HL-60/S4 treated with phorbol 12-myristate 13-acetate at 8.2 ng/mL for 4 days and 3 days (cell line): ENCODE data around the gene LPAR2.
"Not testable (repeated sequence)": the region's sequence is repeated elsewhere in the genome, so short reads cannot be mapped to it uniquely, and the experiment has no call there.

ENCODE experiments used
- in situ Hi-C: fragments of 300-500 bp; cut with MboI; formaldehyde crosslinking; loops from 2 replicates; pipeline ENCODE4 v1.15.0; 2022; ENCODE audit warnings: low sequenced_read_pairs

LPAR2 gene

DNA sequence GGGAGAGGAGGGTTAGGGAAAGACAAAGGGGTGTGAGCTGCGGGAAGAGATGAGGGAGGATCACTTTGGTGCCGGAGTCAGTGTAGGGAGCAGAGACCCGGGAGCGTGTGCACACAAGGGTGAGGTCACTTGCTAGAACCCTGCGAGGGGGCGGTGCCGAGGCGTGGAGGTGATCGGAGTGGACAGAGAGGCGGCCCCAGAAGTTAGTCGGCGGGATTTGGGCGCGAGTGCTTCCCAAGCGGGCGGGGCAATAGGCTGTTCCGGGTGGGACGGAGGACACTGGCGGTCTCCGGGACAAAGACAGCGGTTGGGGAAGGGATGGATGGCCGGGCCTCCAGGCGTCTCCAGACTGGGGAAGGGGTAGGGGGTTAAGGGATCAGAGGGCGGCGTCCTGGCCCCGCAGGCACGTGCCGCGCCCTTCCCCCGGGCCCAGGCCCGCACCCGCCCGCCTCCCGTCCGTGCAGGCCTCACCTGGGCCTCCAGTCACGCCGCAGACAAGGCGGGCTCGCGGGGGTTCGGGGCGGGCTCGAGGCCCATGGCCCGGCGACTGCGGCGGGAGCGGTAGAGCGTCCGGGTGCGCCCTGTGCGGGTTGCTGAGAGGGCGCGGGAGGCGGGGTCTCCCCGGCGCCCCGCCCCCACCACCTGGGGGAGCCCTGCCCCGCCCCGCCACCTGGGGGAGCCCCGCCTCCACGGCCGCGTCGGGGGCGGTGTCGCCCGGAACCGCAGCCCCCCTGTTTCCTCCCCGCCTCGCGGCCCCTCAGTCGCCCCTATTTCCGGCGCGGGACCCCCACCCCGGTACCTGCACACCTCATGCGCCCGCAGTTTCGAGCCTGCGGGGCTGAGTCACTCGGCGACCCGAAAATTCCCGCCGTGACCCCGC, at the start of gene LPAR2:
TSS of gene LPAR2 (minus strand) at position 600 of the 880 bp plus-strand sequence. CDS start 945 bp downstream, outside the sequence.
- in situ Hi-C loops, result no loop called here

DNA sequence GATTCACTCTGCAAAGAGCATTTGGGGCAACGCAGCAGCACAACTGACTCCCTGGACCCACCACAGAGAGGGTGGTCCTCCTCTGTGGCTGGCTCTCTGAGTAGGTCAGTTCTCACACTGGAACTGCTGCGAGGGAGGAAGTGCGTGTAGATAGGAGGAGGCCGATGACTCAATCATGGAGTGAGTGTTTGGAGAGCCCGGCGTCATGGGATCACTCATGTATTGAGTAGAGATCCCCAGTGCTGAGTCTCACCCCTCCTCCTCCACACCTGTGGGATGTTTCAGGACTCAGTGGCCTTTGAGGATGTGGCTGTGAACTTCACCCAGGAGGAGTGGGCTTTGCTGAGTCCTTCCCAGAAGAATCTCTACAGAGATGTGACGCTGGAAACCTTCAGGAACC, 49.6 kb upstream of the LPAR2 start:
- in situ Hi-C loops, result no loop called here

DNA sequence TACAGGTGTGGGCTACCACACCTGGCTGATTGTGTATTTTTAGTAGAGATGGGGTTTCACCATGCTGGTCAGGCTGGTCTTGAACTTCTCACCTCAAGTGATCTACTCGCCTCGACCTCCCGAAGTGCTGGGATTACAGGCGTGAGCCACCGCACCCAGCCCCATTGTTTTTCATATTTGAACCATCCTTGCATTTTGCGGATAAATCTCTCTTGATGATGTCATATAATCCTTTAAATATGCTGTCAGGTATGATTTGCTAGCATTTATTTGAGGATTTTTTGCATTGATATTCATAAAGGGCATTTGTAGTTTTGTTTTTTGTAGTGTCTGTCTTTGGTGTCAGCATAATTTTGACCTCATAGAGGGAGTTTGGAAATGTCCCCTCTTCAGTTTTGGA, 46.3 kb upstream of the LPAR2 start:
- in situ Hi-C loops, result no loop called here

DNA sequence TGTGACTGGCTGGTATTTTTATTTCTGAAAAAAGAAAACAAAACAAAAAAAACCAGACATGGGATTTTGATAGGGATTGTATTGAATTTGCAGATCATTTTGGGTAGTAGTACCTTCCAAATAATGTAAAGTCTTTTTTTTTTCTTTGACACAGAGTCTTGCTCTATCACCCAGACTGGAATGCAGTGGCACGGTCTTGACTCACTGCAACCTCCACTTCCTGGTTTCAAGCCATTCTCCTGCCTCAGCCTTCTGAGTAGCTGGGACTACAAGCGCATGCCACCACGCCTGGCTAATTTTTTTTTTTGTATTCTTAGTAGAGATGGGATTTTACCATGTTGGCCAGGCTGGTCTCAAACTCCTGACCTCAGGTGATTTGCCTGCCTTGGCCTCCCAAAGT, 44.8 kb upstream of the LPAR2 start:
- in situ Hi-C loops, result no loop called here

DNA sequence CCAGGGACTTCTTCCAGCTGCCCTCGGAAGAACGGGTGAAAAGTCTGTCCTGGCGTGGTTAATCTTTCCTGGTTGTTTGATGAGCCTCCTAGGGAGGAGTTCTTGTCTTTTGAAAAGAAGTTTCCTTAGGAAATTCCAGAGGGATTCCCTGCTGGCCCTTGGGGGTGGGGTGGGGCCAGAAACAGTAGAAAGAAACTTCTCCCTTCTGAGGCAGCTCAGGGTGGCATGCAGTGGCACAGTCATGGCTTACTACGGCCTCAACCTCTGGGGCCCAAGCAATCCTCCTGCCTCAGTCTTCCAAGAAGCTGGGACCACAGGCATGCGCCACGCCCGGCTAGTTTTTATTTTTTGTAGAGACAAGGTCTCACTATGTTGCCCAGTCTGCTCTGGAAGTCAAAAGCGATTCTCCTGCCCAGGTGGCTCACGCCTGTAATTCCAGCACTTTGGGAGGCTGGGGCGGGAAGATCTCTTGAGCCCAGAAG, 42.1 kb upstream of the LPAR2 start:
- in situ Hi-C loops, result no loop called here

DNA sequence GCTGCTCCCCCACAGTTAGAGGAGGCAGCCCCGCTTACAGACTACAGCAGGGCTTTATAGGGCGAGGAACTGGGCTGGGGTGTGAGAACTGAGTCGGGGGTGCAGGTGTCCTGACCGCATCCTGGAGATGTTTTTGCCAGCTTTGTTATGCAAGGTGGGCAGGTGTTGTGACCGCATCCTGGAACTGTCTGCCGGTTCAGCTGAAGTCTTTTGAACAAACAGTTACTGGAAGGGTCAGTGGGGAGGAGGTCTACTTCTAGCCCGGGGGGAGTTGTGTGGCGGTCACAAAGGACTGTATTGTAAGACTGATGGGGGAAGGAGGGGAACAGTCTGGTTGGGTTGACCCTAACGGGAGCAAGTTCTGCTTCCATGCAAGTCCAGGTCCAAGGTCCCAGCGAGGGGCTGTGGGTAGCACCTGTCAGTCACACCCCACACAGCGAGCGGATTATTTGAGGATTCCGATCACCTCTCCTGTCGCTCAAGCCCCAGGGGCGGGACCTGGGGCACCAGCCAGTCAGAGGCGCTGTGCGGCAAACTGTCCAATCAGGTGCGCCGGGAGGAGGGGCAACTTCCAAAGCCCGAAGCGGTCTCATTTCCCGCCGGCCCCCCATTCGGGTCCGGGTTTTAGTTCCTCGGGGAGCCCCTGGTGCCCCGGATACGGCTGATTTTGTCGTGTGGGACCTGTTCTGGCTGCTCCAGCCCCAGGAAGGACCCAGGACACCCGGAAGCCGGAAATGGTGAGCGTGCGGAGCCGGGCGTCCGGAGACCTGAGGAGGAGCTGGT, 40.4 kb upstream of the LPAR2 start, which contains the start of gene ZNF101:
TSS of gene ZNF101 (plus strand) at position 610 of the 783 bp plus-strand sequence. CDS start at position 735, 125 bp downstream.
- in situ Hi-C loops, result no loop called here

DNA sequence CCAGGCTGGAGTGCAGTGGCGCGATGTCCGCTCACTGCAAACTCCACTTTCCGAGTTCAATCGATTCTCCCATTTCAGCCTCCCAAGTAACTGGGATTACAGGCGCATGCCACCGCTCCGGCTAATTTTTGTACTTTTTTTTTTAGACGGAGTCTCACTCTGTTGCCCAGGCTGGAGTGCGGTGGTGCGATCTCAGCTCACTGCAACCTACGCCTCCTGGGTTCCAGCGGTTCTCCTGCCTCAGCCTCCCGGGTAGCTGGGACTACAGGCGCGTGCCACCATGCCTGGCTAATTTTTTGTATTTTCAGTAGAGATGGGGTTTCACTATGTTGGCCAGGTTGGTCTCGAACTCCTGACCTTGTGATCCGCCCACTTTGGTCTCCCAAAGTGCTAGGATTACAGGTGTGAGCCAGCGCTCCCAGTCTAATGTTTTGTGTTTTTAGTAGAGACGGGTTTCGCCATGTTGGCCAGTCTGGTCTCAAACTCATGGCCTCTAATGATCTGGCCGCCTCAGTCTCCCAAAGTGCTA, 37.5 kb upstream of the LPAR2 start:
- in situ Hi-C loops, result not testable (repeated sequence)

DNA sequence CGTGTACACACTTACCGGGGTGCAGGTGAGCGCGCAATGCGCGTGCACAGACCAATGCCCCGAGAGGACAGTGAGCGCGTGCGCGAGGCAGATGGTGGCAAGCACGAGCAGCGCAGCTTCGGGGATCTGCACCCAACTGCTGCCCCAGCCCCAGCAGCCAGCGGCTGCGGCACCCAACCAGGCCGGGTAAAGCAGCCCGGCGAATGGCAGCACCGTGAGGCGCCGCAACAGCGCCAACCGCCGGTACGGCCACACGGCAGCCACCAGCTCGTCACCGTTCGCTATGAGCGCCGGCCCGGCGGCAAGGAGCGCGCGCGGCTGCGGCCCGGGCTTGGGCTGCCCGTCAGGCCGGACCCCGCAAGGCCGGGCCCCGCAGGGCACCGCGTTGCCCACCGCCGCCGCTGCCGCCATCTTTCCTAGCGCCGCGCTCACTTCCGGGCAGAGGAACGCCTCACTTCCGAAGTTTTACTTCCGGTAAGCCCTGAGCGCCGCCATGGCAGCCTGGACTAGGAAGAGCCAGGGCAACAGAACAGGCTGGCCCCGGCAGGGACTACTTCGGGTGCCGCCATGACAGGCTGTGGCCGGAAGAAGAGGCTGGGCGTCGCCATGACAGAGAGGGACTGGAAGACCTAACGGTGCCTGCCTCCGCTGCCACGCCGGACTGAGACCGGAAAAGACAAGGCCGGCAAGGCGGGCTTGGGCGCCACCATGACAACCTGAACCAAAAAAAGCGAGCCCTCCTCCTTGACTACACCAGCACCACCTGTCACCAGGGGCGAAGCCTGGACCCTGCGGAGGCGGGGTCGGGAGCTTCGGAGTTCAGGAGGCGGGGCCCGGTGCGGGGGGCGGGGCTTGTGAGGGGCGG, 35.5 kb upstream of the LPAR2 start, which contains the start of gene ATP13A1:
TSS of gene ATP13A1 (minus strand) at position 421 of the 865 bp plus-strand sequence. CDS start at position 411, 10 bp downstream.
- in situ Hi-C loops, result no loop called here

DNA sequence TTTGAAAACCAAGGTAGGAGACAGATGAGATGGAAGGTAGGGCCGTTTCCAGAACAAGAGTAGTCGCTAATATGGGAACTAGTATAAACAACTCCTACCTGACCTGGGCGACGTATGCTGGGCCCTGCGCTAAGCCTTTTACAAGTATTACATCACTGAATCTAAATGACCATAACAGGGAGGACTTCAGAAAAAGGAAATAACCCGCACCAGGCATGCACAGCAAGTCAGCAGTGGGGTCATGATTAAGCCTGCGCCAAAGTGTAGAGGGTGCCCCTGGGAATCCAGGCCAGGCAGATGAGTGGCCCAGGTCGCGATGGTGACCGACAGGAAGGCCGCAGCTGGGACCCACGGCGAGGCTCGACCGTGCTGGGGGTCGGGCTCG, 34.8 kb upstream of the LPAR2 start:
- in situ Hi-C loops, result no loop called here

DNA sequence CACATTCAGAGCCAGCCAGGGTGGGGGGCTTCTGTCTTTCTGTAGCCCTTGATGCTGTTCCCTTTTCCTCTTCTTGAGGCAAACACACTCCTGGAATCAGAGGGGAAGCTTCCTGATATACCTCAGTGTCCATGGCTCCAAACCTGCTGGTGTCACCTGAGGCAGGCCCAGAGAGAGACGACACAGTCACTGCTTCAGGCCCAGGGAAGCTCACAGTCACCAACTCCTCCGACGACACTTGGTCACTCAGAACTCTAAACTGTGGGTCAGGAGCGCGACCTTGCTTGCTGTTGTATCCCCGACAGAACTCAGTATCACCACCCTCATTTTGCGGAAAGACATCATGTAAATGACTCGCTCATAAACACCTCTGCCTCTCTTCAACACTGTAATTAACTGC, 34.3 kb upstream of the LPAR2 start:
- in situ Hi-C loops, result no loop called here

DNA sequence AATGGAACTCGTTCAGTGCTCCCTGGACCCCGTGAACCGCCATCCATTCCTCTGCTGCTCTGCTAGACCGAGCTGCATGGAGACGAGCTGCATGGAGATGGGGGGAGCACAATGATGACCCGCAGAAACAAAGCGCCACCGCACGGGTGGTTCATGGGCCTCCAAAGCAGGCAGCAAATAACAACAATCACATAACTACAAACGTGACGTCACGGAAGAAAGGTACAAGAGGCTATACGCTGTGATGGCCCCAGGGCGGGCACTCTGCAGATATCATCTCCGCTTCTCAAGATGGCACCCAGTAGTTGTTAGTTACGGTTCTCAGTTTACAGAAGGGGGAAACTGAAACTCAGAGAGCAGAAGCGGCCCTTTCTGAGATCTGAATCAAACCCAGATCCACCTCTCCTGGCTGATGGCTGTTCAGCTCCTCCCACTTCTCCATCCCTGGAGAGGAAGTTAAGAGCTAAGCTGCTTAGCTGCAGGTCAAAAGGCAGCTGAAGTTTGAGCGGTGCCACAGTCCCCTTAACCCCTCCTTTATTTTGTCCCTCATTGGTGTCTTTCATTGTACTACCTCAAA, 33.7 kb upstream of the LPAR2 start:
- in situ Hi-C loops, result no loop called here

DNA sequence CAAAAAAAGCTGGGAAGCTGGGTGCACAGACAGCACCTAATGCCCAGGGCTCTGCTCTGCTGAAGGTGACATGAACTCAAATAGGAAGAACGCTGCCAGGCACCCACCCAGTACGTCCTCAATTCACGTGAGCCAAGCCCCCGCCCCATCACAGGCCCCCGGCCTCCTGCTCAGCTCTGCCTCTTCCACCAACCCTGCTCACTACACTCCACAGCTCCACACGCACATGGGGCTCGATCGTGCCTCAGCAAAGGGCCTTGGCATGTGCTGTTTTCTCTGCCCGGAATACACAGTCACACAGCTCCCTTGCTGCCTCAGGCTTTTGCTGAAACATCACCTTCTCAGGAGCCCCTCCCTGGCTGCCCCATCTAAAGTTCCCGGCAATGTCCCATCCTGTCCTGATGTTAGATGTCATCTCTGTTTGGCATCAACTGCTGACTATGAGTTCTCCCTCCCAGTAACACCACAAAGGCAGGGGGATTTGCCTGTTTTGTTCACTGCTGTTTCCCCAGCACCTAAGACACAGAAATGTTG, 33.2 kb upstream of the LPAR2 start:
- in situ Hi-C loops, result no loop called here

DNA sequence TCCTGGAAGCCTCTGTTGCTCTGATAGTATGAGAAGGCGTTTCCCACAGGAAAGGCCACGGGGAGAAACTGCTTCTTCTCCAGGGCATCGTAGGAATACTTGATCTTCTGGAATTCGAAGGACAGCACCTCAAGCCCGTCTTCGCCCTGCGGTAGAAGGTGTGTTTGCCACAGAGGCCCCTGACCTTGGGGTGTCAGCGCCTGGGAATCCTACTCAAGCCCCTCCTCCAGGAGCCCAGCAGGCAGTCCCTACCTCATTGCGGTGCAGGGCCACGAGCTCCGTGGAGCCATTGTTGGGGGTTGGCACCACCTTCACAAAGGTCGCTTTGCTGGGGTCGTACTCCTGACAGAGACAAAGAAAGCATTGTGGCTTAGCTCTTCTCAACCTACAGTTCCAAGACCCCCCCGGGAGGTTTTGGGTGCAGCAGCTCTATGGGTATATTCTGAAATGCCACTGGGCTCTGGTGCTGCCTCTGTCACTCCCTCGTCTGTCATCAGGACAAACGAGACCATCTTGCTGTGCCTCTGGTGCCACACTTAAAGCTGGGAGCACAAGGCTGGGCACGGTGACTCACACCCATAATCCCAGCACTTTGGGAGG, 31.7 kb upstream of the LPAR2 start:
- in situ Hi-C loops, result no loop called here

DNA sequence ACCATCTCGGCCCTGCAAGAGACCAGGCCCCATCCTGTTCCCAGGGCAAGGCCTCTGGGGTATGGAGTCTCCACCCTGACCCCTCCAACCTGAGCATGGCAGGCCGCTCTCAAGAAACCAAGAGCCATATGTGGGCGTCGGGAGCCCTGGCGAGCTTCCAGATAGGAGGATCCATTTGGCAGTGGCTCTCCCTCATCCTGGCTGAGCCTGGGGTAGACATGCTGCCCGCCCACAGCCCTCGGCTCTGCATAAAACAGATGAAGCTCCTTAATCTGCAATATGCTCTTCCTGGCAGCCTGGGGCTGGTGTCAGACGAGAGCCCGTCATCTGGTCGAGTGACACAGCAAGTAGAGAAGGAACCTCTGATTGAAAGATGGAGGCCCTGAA, 29.4 kb upstream of the LPAR2 start:
- in situ Hi-C loops, result no loop called here

DNA sequence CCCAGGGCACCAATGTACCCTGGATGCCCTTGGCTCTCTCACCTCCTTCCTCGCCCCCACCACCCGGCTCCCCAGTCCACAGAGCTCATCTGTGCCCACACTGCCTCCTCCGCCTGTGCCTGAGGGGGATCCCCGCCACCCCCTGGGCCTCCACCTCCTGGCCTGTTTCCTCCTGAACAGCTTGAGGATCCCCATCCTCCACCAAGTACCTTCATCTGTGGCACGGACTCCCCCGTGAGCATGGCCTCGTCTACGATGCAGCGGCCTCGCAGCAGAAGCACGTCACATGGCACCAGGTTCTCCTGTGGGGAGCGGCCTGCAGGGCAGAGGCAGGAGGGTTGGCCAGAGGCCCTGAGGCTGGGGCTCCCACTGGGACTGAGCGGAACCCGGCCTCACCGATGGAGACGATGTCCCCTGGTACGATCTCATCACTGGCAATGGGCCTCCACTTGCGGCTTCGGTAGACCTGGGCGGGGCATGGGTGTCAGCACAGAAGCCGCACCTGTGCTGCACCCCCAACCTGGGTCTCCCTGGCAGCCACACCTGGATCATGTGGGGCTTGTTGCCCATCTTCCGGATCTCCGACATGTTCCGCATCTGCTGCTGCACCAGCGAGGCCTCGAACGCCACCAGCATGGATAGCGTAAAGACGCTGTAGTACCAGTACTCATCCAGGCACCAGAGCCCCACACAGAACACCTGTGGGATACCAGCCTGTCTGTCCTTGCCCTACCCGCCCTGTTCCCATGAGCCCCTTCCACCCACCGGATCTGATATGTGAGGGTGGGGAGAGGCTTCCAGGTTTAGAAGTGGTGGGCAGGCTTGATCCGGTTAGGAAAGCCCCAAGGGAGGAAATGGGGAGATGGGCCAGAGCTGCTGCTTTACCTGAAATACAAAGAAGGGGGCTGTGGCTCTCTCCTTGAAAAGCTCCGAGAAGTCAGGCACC, 28.7 kb upstream of the LPAR2 start:
- in situ Hi-C loops, result no loop called here

DNA sequence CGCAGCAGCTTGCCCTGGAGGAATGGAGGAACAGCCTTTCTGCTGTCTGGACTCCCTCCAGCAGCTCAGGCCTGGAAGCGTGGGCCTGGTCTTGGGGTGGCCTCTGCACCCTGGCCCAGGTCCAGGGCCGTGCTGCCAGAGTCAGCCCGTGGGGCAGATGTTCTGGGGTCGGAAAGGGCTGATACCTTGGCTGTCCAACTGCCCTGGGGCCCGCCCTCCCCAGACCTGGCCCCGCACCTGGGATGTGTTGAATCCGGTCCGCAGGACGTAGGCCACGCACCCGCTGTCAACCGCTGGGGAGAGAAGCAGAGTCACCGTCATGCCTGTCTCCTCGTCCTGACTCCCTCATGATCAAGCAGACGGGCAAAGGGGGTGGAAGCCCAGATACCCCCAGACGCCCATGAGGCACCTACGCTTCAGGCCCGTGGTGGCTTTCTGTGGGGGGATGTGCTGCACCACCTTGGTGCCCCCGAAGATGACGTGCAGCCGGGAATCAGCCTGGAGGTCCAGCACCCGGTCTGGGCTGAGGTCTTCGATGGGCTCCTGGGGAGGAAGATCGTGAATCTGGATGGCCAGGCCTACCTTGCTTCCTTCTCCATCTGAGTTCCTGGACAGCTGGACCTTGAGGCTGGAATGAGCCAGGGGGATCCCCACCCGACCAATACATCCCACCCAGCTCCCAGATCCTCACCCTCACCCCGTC, 27.8 kb upstream of the LPAR2 start:
- in situ Hi-C loops, result no loop called here

DNA sequence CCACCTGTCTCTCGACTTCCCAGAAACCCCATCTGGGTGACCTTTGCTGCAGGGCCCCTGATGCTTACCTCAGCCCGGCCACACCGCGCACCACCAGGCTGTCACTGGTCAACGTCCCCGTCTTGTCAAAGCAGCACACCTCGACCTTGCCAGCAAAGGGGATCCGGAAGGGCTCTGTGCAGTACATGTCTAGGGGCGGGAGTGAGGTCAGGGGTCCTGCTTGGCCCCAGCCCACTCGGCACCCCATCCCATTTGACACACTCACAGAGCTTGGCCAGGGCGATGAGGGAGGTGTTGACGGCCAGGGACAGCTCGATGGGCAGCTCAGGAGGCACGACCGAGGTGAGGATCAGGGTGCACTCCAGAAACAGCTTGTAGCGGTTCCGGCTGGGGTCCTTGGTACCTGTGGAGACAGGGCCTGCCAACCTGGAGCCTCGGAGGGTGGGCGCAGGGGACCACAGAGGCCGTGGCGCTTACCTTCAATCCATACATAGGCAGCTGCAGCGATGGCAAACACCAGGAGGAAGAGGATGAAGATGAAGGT, 27.1 kb upstream of the LPAR2 start:
- in situ Hi-C loops, result no loop called here
